ENCODE data around the gene SH3TC1.
A peak's percentile ranks its signal among the peaks of the same experiment; 100 is the strongest.

The SH3TC1 gene

GRCh38 chr4:8268901-8269534 lies 69.9 kb downstream of the SH3TC1 start:
- no peak overlapping the region for H3K9ac ChIP-seq
- no peak overlapping the region for H3K27ac ChIP-seq
- no peak overlapping the region for H3K4me3 ChIP-seq (ENCODE audit: low read depth, low read length)

GRCh38 chr4:8269535-8270417 lies 70.7 kb downstream of the SH3TC1 start, which contains the start of gene HTRA3:
HTRA3 (plus strand) TSS chr4:8269754; CDS start chr4:8269969, 215 bp downstream.
- no peak within 1 kb of the TSS for H3K4me3 ChIP-seq (ENCODE audit: low read depth, low read length)
- no peak for TF ChIP-seq CTCF (IDR thresholded peaks at IDR 0.05)
- no peaks in the 10 kb centered on the region for H3K36me3 ChIP-seq (ENCODE audit: control insufficient read depth, insufficient read depth, low read length)
- H3K9me3 ChIP-seq (ENCODE audit: control insufficient read depth, low read length): no peaks in the 10 kb centered on the region
- no peaks in the 10 kb centered on the region for H3K4me1 ChIP-seq
- H3K27ac ChIP-seq: no peak within 1 kb of the TSS
- no peak within 1 kb of the TSS for H3K9ac ChIP-seq
- no peaks in the 10 kb centered on the region for H3K27me3 ChIP-seq (ENCODE audit: control insufficient read depth, insufficient read depth, low read length)
- no peaks in the 10 kb centered on the region for H3K79me2 ChIP-seq
- H3K4me2 ChIP-seq (ENCODE audit: low read length): no peak within 1 kb of the TSS
- H2AFZ ChIP-seq: peak within 1 kb of the TSS; percentile 38

More at GRCh38 chr4:8268901-8269534, 69.9 kb downstream of the SH3TC1 start:
- no peaks in the 10 kb centered on the region for H3K79me2 ChIP-seq
- no peaks in the 10 kb centered on the region for H3K36me3 ChIP-seq (ENCODE audit: control insufficient read depth, insufficient read depth, low read length)
- H3K27me3 ChIP-seq (ENCODE audit: control insufficient read depth, insufficient read depth, low read length): no peaks in the 10 kb centered on the region
- H3K4me2 ChIP-seq (ENCODE audit: low read length): no peak overlapping the region
- H3K4me1 ChIP-seq: no peaks in the 10 kb centered on the region
- TF ChIP-seq CTCF (IDR thresholded peaks at IDR 0.05): no peak
- peak overlapping the region; percentile 11 for H2AFZ ChIP-seq
- H3K9me3 ChIP-seq (ENCODE audit: control insufficient read depth, low read length): no peaks in the 10 kb centered on the region

GRCh38 chr4:8270418-8270771 lies 71.3 kb downstream of the SH3TC1 start:
- no peak overlapping the region for H2AFZ ChIP-seq
- no peak overlapping the region for H3K27ac ChIP-seq
- TF ChIP-seq CTCF (IDR thresholded peaks at IDR 0.05): no peak
- no peaks in the 10 kb centered on the region for H3K79me2 ChIP-seq
- no peak overlapping the region for H3K4me3 ChIP-seq (ENCODE audit: low read depth, low read length)
- no peak overlapping the region for H3K4me2 ChIP-seq (ENCODE audit: low read length)
- no peak overlapping the region for H3K9ac ChIP-seq
- H3K36me3 ChIP-seq (ENCODE audit: control insufficient read depth, insufficient read depth, low read length): no peaks in the 10 kb centered on the region
- H3K9me3 ChIP-seq (ENCODE audit: control insufficient read depth, low read length): no peaks in the 10 kb centered on the region
- no peaks in the 10 kb centered on the region for H3K27me3 ChIP-seq (ENCODE audit: control insufficient read depth, insufficient read depth, low read length)
- no peaks in the 10 kb centered on the region for H3K4me1 ChIP-seq

GRCh38 chr4:8270912-8271815 lies 72.1 kb downstream of the SH3TC1 start:
- Histone ChIP-seq H3K9ac (no peak overlapping the region), H3K36me3 (ENCODE audit: control insufficient read depth, insufficient read depth, low read length) (no peaks in the 10 kb centered on the region), H3K4me3 (ENCODE audit: low read depth, low read length) (no peak overlapping the region), H3K27ac (no peak overlapping the region), H2AFZ (no peak overlapping the region), H3K4me2 (ENCODE audit: low read length) (no peak overlapping the region), H3K79me2 (no peaks in the 10 kb centered on the region), H3K9me3 (ENCODE audit: control insufficient read depth, low read length) (no peaks in the 10 kb centered on the region), H3K4me1 (no peaks in the 10 kb centered on the region), H3K27me3 (ENCODE audit: control insufficient read depth, insufficient read depth, low read length) (no peaks in the 10 kb centered on the region)
- TF ChIP-seq CTCF (IDR thresholded peaks at IDR 0.05): no peak
